OCI-LY7 (cell line): Measurements from ENCODE around the gene PACS2. TPM values are rescaled to one million over a fixed set of nuclear protein-coding genes. Genes with fewer than 3 reads are reported as not detected.

Source experiments
- BruUV-seq: library from RNA; stranded (reverse); fragments of 400-500 nt; replicated peaks from 2 replicates; lab custom pipeline; 2021; lab: Mats Ljungman, UMichigan
- CTCF ChIA-PET: fragments of 300-600 bp; sonication (Branson Sonifier 250); formaldehyde crosslinking; loops from one replicate; lab custom pipeline; 2022; ENCODE audit warnings: antibody characterized with exemption; ENCODE audit not compliant: unreplicated experiment; lab: Charles Lee
- POLR2A ChIA-PET: fragments of 300-600 bp; sonication (Branson Sonifier 250); formaldehyde crosslinking; loops from one replicate; lab custom pipeline; 2022; ENCODE audit warnings: antibody characterized with exemption; lab: Charles Lee
- DNase-seq: peaks from one replicate; pipeline ENCODE4 v3.0.0-alpha.2; 2015; ENCODE audit warnings: low spot score
- H2AFZ ChIP-seq: fragments of 200-600 bp; sonication (generic), shearing (Covaris generic); 2 replicates; pipeline ENCODE4 v1.6.1; 2014; ENCODE audit warnings: mild to moderate bottlenecking, antibody characterized with exemption, low read length, moderate library complexity
- H3K27ac ChIP-seq: fragments of 200-600 bp; sonication (generic); 2 replicates; pipeline ENCODE4 v1.5.1; 2014; ENCODE audit warnings: mixed run types, low read depth, mild to moderate bottlenecking, moderate library complexity, low read length, inconsistent platforms; ENCODE audit not compliant: poor library complexity, severe bottlenecking
- H3K36me3 ChIP-seq: fragments of 200-600 bp; sonication (generic); 2 replicates; pipeline ENCODE4 v1.6.1; 2014; ENCODE audit warnings: mild to moderate bottlenecking, antibody characterized with exemption, low read length, moderate library complexity, mixed read lengths; ENCODE audit not compliant: insufficient read depth
- H3K4me1 ChIP-seq: fragments of 200-600 bp; sonication (generic); 2 replicates; pipeline ENCODE4 v1.5.1; 2014; ENCODE audit warnings: mild to moderate bottlenecking, low read length; ENCODE audit not compliant: insufficient read depth, poor library complexity, severe bottlenecking
- H3K4me2 ChIP-seq: fragments of 200-600 bp; sonication (generic); 2 replicates; pipeline ENCODE4 v1.6.1; 2014; ENCODE audit warnings: mild to moderate bottlenecking, low read length
- H3K4me3 ChIP-seq: fragments of 200-600 bp; sonication (generic); 2 replicates; pipeline ENCODE4 v1.5.1; 2014; ENCODE audit warnings: mild to moderate bottlenecking, low read depth, low read length; ENCODE audit not compliant: poor library complexity, severe bottlenecking
- H3K79me2 ChIP-seq: fragments of 200-600 bp; sonication (generic); 2 replicates; pipeline ENCODE4 v1.6.1; 2016; ENCODE audit warnings: low read depth, mild to moderate bottlenecking, low read length, moderate library complexity, mixed read lengths; ENCODE audit not compliant: insufficient read depth
- H3K9me2 ChIP-seq: fragments of 200-600 bp; sonication (generic); 2 replicates; pipeline ENCODE4 v1.6.1; 2016; ENCODE audit warnings: mild to moderate bottlenecking, low read length, mixed read lengths; ENCODE audit not compliant: insufficient read depth
- H3K9me3 ChIP-seq: fragments of 200-600 bp; sonication (generic); 2 replicates; pipeline ENCODE4 v1.6.1; 2014; ENCODE audit warnings: mild to moderate bottlenecking, mixed run types, low read length, mixed read lengths
- H4K20me1 ChIP-seq: fragments of 200-600 bp; sonication (generic); 2 replicates; pipeline ENCODE4 v1.6.1; 2014; ENCODE audit warnings: mild to moderate bottlenecking, antibody characterized with exemption, low read length, moderate library complexity, mixed read lengths; ENCODE audit not compliant: insufficient read depth
- EZH2phosphoT487 ChIP-seq: fragments of 200-600 bp; sonication (generic); IDR thresholded peaks from 2 replicates; pipeline ENCODE4 v1.6.1; 2018; ENCODE audit warnings: low read depth, borderline replicate concordance, mild to moderate bottlenecking, mixed run types, antibody characterized with exemption, low read length, moderate library complexity, mixed read lengths
- intact Hi-C: fragments of 100-400 bp; cut with micrococcal nuclease; formaldehyde crosslinking; loops from one replicate; pipeline ENCODE4 v1.10.0; 2022; ENCODE audit not compliant: unreplicated experiment
- total RNA-seq, 2 experiments: library from RNA; depleted of rRNA in 1 of 2; stranded (reverse); fragments of >200 nt in 1 of 2; shearing (Covaris generic) in 1 of 2; gene quantifications; 2 replicates each; pipeline ENCODE4 v1.2.3, GENCODE V29; 2014 to 2022
- TF ChIP-seq, protein P1 (sequence below): fragments of 200-600 bp; sonication (generic); conservative IDR thresholded peaks from 2 replicates; pipeline ENCODE4 v1.5.1; 2014; ENCODE audit warnings: mild to moderate bottlenecking, antibody characterized with exemption, low read length, moderate library complexity, mixed read lengths

PACS2 gene
- total RNA-seq, 2 experiments from 2014 or later = 45.4 to 46.9 TPM

DNA sequence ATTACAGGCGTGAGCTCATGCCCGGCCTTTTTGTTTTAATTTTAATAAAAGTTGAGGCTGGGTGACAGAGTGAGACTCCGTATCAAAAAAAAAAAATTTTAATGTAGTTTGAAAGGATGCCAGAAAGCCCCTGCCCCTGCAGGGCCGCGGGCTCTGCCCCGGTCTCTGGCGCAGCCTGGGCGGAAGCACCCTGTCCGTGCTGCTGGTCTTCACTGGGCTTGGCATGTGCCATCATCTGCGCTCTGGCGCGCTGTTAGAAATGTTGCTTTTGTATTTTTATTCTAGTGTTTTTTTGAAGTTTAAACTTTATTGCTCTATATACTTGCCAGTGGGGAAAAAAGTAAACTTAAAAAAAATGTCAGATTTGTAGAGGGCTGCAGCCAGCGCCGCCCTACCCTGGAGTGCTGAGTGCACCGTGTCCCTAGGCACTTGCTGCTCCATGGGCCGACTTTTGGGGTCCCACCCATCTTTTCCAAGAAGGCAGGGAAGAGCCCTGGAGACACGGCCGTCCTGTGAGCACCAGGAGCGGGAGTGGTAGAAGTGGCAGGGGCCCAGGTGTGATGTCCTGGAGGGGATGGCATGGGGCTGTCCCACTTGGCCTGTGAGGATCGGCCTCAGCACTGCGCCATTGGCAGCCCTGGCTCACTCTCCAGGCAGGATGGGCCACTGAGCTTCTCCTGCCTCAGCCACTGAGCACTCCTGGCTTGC is 109.1 kb downstream of the PACS2 start:
- H3K4me3 ChIP-seq = no peak overlapping the region
- 0 out of 2 replicates have a peak, but pooled peaks cover 5% of the 10 kb centered on the region for H4K20me1 ChIP-seq
- peaks cover 71% of the 10 kb centered on the region for H3K36me3 ChIP-seq
- H3K4me1 ChIP-seq = peaks cover 26% of the 10 kb centered on the region
- ChIA-PET POLR2A (interaction anchor here (1.0 kb wide), 1 partner anchor 20 kb away, joined by 3 read pairs; no protein-coding TSS in a partner anchor), CTCF (no interaction called here)
- DNase-seq = no peak
- no peaks in the 10 kb centered on the region for H3K9me3 ChIP-seq
- peaks cover 48% of the 10 kb centered on the region for H3K79me2 ChIP-seq
- no peaks in the 10 kb centered on the region for H3K9me2 ChIP-seq
- no peak overlapping the region for H3K4me2 ChIP-seq
- no peak overlapping the region for H3K27ac ChIP-seq
- intact Hi-C loops = no loop called here
- no TSS peak for BruUV-seq
- TF ChIP-seq, protein P1, sequence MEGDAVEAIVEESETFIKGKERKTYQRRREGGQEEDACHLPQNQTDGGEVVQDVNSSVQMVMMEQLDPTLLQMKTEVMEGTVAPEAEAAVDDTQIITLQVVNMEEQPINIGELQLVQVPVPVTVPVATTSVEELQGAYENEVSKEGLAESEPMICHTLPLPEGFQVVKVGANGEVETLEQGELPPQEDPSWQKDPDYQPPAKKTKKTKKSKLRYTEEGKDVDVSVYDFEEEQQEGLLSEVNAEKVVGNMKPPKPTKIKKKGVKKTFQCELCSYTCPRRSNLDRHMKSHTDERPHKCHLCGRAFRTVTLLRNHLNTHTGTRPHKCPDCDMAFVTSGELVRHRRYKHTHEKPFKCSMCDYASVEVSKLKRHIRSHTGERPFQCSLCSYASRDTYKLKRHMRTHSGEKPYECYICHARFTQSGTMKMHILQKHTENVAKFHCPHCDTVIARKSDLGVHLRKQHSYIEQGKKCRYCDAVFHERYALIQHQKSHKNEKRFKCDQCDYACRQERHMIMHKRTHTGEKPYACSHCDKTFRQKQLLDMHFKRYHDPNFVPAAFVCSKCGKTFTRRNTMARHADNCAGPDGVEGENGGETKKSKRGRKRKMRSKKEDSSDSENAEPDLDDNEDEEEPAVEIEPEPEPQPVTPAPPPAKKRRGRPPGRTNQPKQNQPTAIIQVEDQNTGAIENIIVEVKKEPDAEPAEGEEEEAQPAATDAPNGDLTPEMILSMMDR = no peak
- no peak for TF ChIP-seq EZH2phosphoT487
- H2AFZ ChIP-seq = no peak overlapping the region

DNA sequence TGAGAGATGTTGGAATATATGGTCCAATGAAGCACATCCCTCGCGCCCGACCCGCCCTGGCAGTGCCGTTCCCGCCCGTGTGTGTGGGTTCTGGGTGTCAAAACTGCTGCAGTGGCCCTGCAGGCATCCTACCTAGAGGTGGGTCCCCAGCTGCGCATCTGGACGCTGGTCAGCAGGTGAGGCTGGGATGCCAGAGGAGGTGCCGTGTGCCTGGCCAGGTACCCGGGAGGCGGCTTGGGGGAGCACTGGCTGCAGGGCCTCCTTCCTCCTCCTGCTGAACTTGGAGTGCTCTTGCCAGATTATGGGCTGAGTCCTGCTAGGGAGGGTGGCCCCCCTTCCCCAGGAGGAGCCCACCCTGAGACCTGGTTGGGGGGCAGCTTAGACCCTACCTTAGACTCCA is 110.3 kb downstream of the PACS2 start:
- Histone ChIP-seq H3K9me3 (no peaks in the 10 kb centered on the region), H3K9me2 (no peaks in the 10 kb centered on the region), H3K79me2 (peaks cover 49% of the 10 kb centered on the region), H3K36me3 (peaks cover 77% of the 10 kb centered on the region), H4K20me1 (0 out of 2 replicates have a peak, but pooled peaks cover 5% of the 10 kb centered on the region), H2AFZ (no peak overlapping the region), H3K4me1 (peaks cover 17% of the 10 kb centered on the region), H3K27ac (no peak overlapping the region), H3K4me2 (no peak overlapping the region), H3K4me3 (no peak overlapping the region)
- POLR2A ChIA-PET = interaction anchor here (0.7 kb wide), 1 partner anchor 111 kb away, joined by 3 read pairs; no protein-coding TSS in a partner anchor
- CTCF ChIA-PET = no interaction called here
- BruUV-seq = no TSS peak
- intact Hi-C loops = no loop called here
- DNase-seq = no peak
- TF ChIP-seq EZH2phosphoT487 = no peak

DNA sequence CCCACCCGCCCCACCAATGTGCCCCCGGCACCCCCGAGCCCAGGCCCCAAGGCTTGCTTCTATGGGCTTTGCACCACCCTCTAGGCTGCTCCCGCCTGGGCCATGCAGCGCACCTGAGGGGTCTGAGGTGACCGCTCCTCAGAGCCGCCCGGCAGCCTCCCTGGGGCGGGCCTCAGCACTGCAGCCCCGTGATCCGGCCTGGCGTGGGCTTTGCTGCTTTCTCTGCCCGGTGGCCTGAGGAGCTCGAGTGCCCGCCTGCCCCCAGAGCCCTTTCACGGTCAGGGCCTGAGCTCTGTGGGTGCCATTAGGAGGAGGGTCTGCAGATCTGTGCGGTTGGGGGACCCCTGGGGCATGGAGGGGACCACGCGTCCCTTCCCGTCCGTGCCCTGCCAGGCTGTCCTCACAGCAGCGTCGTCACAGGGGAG is 111.3 kb downstream of the PACS2 start:
- Histone ChIP-seq H3K4me2 (no peak overlapping the region), H3K27ac (no peak overlapping the region), H3K9me2 (no peaks in the 10 kb centered on the region), H3K4me3 (no peak overlapping the region), H2AFZ (no peak overlapping the region), H3K79me2 (peaks cover 48% of the 10 kb centered on the region), H3K4me1 (peaks cover 17% of the 10 kb centered on the region), H3K36me3 (peaks cover 86% of the 10 kb centered on the region), H3K9me3 (no peaks in the 10 kb centered on the region), H4K20me1 (0 out of 2 replicates have a peak, but pooled peaks cover 9% of the 10 kb centered on the region)
- POLR2A ChIA-PET = no interaction called here
- intact Hi-C loops = no loop called here
- no TSS peak for BruUV-seq
- TF ChIP-seq, protein P1 = no peak
- no peak for TF ChIP-seq EZH2phosphoT487
- CTCF ChIA-PET = no interaction called here
- no peak for DNase-seq
